DLD1 (cell line): Measurements from ENCODE around the gene TRMT11.
"Not testable (repeated sequence)": the region's sequence is repeated elsewhere in the genome, so short reads cannot be mapped to it uniquely, and the experiment has no call there.

Experiments
- in situ Hi-C: cut with HindIII; loops from 2 replicates; pipeline ENCODE4 v1.10.0; 2017; ENCODE audit warnings: low sequenced_read_pairs

The TRMT11 gene

GRCh38 chr6:125986301-125987025 is at the start of gene TRMT11:
Gene TRMT11, plus strand, starts transcription at chr6:125986540. Its CDS starts 11 bp downstream, at chr6:125986551.
- in situ Hi-C loops: no loop called here

- in situ Hi-C loops: no loop called here
Observed at GRCh38 chr6:125939026-125939425, 47.3 kb upstream of the TRMT11 start.

GRCh38 chr6:125939791-125940190 is 46.5 kb upstream of the TRMT11 start:
- in situ Hi-C loops: no loop called here

DNA sequence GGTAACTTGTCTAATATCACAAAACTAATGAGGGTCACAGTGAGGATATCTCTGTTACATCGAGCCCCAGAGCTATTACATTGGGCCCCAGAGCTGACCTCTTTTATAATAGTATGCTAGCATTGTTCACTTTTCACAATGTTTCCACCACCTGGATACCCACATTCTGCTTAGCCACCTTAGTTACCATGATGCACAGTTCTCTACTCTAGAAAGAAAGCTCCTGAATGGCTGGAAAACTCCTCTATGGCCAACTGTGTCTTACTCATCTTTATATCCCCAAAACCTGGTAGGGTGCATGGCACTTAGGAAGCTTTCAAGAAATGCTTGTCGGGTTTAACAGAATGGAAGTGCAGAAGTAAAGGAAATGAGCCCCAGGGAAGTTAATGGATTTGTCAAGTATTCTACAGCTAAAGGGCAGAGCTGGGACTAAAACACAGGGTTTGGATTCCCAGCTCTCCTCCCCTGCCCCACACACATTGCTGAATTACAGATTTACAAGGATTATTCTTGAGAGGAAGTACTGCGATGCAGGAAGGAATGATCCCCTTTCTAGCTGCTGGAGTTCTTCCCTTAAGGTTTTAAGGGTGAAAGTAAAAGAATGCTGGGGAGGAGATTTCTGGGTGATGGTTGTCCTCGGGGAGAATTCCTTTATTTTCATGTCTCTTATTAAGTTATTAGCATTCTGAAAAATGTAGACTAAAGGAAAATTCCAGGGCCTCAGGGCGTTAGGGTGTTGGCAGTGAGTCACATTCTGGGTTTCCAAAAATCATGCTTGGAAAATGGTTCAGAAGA is 45.9 kb upstream of the TRMT11 start:
- in situ Hi-C loops: no loop called here

DNA sequence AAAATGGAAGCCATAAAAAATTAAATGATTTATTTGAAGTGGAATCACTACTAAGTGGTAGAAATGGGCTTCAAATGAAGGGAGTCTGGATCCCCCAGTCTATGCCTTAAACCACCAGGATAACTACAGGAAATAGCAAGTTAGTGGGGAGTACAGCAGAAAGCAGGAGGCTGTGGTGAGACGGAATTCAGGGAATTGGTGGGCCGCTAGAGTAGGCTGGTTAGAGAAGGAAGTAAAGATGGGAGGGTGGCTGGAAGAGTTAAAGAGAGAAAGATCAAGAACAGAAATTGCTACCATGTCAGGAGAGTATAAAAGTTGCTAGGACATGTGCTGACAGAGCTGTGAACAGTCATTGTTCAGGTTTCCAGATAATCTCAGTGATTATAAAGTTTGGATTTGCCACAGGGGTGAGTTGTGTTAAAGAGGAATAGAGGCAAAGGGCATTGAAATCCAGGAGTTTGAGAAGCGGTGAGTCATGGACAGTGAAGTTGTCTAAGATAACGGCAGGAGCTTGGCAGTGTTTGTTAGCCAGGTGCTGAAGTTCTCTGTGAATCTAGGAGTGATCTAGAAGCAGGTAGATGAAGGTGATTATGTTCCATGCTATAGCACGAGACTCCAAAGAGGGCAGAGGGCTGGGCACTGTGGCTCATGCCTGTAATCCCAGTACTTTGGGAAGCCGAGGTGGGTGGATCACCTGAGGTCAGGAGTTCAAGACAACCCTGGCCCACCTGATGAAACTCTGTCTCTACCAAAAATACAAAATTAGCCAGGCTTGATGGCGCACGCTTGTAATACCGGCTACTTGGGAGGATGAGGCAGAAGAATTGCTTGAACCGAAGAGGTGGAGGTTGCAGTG is 43.4 kb upstream of the TRMT11 start:
- in situ Hi-C loops: no loop called here

- in situ Hi-C loops: no loop called here
Observed at GRCh38 chr6:125943528-125944433, 42.6 kb upstream of the TRMT11 start.

- in situ Hi-C loops: no loop called here
Observed at GRCh38 chr6:125944434-125944816, 41.9 kb upstream of the TRMT11 start.

GRCh38 chr6:125944896-125945295 is 41.4 kb upstream of the TRMT11 start:
- in situ Hi-C loops: no loop called here

DNA sequence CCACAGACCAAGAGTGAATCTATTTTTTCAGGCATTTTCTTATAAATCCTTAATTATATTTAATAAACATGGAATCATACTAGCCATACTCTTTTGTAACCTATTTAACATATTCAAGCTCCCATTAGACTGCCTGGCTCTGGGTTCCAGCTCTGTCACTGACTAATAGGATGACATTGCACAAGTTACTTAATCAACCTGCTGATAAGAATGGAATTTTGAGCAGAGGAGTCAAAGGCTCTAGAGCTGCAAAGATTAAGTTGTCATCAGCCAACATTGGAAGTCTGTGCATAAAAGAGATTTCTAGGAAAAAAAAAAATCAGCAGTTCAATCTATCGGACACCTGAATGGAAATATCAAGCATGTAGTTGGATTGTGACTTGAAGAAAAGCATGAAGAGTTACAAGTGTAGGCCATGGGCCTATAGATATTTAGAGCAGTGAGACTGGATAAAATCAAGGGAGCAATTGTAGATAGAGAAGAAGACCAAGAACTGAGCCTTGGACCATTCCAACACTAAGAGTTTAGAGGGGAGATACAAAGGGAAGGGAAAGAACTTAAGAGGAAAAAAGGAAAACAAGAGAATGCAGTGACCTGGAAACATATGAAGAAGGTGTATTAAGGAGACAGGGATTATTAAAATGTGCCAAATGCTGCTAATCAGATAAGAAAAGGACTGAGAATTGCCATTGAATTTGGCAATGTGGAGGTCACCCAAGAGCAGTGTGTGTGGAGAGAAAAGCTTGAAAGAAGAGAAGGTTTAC is 40.8 kb upstream of the TRMT11 start:
- in situ Hi-C loops: no loop called here

DNA sequence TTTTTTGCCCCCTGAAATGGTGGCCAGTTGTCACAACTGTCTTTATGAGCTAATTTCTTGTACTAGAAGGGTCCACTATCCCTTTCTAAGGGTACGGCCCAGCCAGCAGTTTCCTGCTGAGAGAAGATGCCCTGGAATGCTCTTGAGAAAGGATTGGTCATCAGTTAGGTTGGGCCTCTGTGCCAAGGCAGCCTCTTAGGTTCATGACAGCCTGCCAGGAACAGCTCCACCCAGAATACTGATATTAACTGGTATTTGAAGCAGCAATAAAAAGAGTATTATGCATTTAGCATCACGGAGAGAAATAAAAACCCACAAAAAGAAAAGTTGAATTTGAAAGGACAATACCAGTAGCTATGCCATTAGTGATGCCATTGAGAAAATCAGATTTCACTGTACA is 38.7 kb upstream of the TRMT11 start:
- in situ Hi-C loops: no loop called here

DNA sequence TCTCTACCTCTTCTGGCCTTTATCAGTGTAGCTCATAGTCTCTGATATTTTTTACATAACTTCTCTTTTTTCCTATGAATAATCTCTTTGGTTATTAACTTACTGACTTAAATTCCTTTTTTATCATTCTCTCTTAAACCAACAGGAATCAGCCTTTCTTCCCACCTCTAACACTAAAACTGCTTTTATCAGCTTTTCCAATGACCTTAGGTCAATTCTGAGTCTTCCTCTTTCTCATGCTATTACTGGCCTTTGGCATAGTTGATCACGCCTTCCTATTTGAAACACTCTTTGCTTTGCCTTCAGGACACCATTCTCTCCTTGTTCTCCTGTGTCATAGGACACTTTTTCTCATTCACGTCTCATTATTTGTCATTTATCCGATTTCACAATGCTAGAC is 37.9 kb upstream of the TRMT11 start:
- in situ Hi-C loops: no loop called here

- in situ Hi-C loops: no loop called here
Observed at GRCh38 chr6:125949069-125949468, 37.3 kb upstream of the TRMT11 start.

GRCh38 chr6:125950293-125950692 is 36.0 kb upstream of the TRMT11 start:
- in situ Hi-C loops: no loop called here

GRCh38 chr6:125950716-125951115 is 35.6 kb upstream of the TRMT11 start:
- in situ Hi-C loops: not testable (repeated sequence)

DNA sequence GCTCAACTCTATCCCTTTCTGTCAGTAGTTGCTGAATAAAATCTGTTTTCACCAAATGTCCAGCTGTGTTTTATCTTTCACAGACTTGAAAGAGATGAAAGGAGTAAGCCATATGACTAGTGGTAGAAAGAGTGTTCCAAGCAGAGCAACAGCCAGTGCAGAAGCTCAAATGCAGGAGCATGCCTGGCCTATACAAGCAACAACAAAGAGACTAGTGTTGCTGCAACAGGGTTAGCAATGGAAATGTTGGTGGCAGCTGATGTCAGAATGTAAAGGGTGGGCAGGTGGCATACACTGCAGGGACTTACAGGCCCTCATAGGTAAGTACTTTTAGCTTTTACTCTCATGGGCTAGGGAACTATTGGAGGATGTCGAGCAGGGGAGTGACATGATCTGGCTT is 35.0 kb upstream of the TRMT11 start:
- in situ Hi-C loops: no loop called here

DNA sequence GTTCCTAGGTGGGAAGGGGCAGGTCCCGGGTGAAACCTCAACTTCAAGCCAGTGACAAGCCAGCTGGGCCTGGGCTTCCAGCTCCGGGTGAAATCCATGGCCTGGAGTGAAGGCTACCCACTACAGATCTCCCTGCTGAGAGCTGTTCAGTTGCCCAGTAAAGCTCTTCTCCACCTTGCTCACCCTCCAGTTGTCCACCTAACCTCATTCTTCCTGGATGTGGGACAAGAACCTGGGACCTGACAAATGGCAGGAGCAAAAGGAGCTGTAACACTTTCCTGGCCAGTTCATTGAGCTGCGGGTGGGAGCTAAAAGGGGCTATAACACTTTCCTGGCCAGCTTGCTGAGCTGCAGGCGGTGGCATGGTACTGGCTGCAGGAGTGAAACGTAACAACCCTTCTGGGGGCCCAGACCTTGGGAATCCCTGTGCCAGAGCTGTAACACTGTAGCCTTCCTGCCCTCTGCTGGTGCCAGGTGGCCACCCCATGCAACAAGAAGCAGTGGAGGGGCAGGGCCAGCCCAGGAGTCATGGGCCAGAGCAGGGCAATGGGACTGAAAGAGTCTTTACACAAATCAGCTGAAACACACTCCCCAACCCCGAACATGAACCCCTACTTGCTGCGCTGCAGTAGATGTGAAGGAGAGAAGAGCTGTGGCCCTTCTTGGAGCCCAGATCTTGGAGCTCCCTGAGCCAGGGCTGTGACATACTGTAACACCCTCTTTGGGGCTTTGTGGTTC is 33.4 kb upstream of the TRMT11 start:
- in situ Hi-C loops: no loop called here

DNA sequence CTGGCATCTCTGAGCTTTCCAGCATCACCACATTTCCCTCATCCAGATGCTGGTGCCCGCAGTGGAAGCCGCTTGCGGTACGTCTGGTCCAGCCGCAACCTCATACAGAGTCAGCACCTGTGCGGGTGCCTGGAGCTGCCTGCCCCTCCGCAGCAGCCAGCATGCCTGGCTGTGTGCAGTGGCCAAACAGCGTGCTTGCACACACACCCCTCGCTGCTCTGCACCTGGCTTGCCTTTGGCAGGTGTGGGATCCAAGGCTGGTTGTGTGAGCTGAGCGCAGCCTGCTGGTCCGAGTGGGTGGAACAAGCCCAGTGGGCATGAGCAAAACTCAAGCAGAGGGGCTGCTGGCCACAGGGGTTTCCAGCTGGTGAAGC is 32.9 kb upstream of the TRMT11 start:
- in situ Hi-C loops: no loop called here

DNA sequence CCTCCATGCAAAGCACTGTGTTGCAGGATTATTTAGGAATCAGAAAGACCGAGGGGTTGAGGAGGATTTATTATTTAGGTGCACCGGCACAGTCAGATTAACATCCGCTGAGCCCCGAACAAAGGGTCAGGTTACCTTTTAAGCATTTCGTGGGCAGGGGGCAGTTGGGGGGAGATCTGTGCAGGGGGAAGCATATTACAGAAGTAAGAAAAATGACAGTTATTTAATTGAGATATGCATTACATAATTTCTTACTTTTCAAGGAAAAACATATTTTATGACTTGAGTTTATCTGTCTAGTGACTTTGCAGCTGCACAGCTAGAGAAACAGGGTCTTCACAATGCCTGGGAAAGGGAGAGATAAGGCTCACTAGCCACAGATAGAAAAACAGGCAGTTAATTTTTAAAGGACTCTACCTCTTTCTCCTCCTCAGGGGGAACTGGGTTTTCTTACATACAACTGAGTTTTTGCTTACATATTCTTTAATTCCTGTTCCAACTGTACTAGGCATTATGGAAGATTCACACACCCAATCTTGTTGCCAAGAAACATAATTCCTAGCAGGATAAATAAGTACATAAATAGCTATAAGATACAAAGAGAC is 31.5 kb upstream of the TRMT11 start:
- in situ Hi-C loops: no loop called here

DNA sequence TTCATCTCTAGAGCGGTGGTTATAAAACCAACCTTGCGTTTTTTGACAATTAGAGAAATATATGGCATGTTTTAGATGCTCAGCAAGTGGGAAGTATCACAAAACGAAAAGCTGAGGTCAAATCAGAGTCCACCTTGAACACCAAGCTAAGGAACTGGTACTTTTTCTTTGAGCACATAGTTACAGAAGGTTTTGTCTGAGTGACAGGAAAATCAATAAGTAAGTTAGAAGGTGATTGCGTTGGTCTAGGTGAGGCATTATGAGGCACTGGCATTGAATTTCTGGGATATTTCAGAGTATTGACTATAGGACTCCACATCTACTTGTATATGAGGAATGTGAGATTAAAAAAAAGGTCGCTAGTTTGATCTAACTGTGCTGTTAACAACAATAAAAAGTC is 30.4 kb upstream of the TRMT11 start:
- in situ Hi-C loops: no loop called here
